ENCODE measurements around the gene RADX.

- TF ChIP-seq CTCF (conservative IDR thresholded peaks at IDR 0.05) = no peak
- no peak for TF ChIP-seq ZFX (IDR thresholded peaks at IDR 0.05)
Measured at GRCh38 chrX:106613277-106613676, 1.5 kb downstream of the RADX start.

All from C4-2B (cell line).